ENCODE measurements around the gene GARIN3. TPM values are rescaled to one million over a fixed set of nuclear protein-coding genes. Genes with fewer than 3 reads are reported as not detected.
"Not testable (repeated sequence)": the region's sequence is repeated elsewhere in the genome, so short reads cannot be mapped to it uniquely, and the experiment has no call there.

Gene GARIN3
- total RNA-seq, 1 experiment from 2014 or later = not detected

- not testable (repeated sequence) for DNase-seq (ENCODE audit: low read depth)
Measured at GRCh38 chr5:157185122-157185521, 19.1 kb upstream of the GARIN3 start.

- DNase-seq (ENCODE audit: low read depth) = no peak
Measured at GRCh38 chr5:157184117-157184670, 18.1 kb upstream of the GARIN3 start.

- no peak for DNase-seq (ENCODE audit: low read depth)
Measured at GRCh38 chr5:157182143-157182757, 16.2 kb upstream of the GARIN3 start.

- DNase-seq (ENCODE audit: low read depth) = no peak
Measured at GRCh38 chr5:157180374-157181264, 14.6 kb upstream of the GARIN3 start, which contains the start of gene ITK. Gene ITK (plus strand): TSS chr5:157180840. CDS start chr5:157180978, 138 bp downstream.

GRCh38 chr5:157178966-157179365 lies 12.9 kb upstream of the GARIN3 start:
- DNase-seq (ENCODE audit: low read depth) = no peak

- DNase-seq (ENCODE audit: low read depth) = no peak
Measured at GRCh38 chr5:157177953-157178352, 11.9 kb upstream of the GARIN3 start.

GRCh38 chr5:157175071-157175612 lies 9.1 kb upstream of the GARIN3 start:
- DNase-seq (ENCODE audit: low read depth) = no peak

GRCh38 chr5:157172403-157172802 lies 6.3 kb upstream of the GARIN3 start:
- DNase-seq (ENCODE audit: low read depth) = no peak

GRCh38 chr5:157168286-157168685 lies 2.2 kb upstream of the GARIN3 start:
- no peak for DNase-seq (ENCODE audit: low read depth)

- peak; percentile 63 for DNase-seq (ENCODE audit: low read depth)
Measured at GRCh38 chr5:157167214-157167621, 1.2 kb upstream of the GARIN3 start.

- no peak for DNase-seq (ENCODE audit: low read depth)
Measured at GRCh38 chr5:157165668-157166067, 396 bp downstream of the GARIN3 start.

- DNase-seq (ENCODE audit: low read depth) = no peak
Measured at GRCh38 chr5:157165261-157165660, 803 bp downstream of the GARIN3 start.

GRCh38 chr5:157164521-157164920 lies 1.5 kb downstream of the GARIN3 start:
- DNase-seq (ENCODE audit: low read depth) = no peak

- no peak for DNase-seq (ENCODE audit: low read depth)
Measured at GRCh38 chr5:157162919-157163510, 3.0 kb downstream of the GARIN3 start.

GRCh38 chr5:157161996-157162395 lies 4.1 kb downstream of the GARIN3 start:
- no peak for DNase-seq (ENCODE audit: low read depth)

GRCh38 chr5:157160001-157160400 lies 6.1 kb downstream of the GARIN3 start:
- no peak for DNase-seq (ENCODE audit: low read depth)

- no peak for DNase-seq (ENCODE audit: low read depth)
Measured at GRCh38 chr5:157159209-157159751, 6.8 kb downstream of the GARIN3 start.

GRCh38 chr5:157157293-157157891 lies 8.7 kb downstream of the GARIN3 start:
- DNase-seq (ENCODE audit: low read depth) = no peak

GRCh38 chr5:157155297-157155696 lies 10.8 kb downstream of the GARIN3 start:
- no peak for DNase-seq (ENCODE audit: low read depth)

GRCh38 chr5:157150995-157151394 lies 15.1 kb downstream of the GARIN3 start:
- no peak for DNase-seq (ENCODE audit: low read depth)

Data from M059J (cell line).